ENCODE measurements around the gene COBL.
A peak's percentile ranks its signal among the peaks of the same experiment; 100 is the strongest.

Gene COBL

DNA sequence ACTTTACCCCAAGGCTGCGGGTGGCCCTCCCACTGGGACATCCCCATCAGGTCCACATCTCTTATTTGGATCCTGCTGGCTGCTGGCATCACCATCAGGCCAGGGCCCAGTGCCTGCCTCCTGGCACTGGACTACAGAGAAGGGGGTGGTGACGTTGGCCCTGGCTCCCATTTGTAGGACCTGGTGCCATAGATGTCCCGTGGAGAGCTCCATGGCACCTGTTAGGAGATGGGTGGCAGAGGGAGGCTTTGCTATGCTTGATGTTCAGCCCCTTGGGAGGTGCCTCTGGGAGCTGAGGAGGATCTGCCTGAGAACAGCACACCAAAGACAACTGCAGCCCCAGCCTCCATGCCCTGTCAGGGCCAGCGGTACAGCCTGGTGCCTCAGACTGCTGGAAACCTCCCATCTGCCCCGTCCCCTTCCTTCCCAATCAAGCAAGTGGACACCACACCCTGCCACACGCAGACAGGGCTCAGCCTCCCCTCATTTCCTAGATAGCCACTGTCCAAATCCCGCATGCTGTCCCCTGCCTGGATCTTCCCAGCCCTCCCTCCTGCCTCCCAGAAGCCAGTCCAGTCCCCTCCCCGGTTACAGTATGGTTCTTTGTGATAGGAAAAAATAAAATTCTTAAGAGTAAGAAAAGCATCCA is 303.9 kb downstream of the COBL start:
- TF ChIP-seq, protein P1, sequence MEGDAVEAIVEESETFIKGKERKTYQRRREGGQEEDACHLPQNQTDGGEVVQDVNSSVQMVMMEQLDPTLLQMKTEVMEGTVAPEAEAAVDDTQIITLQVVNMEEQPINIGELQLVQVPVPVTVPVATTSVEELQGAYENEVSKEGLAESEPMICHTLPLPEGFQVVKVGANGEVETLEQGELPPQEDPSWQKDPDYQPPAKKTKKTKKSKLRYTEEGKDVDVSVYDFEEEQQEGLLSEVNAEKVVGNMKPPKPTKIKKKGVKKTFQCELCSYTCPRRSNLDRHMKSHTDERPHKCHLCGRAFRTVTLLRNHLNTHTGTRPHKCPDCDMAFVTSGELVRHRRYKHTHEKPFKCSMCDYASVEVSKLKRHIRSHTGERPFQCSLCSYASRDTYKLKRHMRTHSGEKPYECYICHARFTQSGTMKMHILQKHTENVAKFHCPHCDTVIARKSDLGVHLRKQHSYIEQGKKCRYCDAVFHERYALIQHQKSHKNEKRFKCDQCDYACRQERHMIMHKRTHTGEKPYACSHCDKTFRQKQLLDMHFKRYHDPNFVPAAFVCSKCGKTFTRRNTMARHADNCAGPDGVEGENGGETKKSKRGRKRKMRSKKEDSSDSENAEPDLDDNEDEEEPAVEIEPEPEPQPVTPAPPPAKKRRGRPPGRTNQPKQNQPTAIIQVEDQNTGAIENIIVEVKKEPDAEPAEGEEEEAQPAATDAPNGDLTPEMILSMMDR (IDR thresholded peaks at IDR 0.05): no peak
- peaks cover 12% of the 10 kb centered on the region for H3K27me3 Mint-ChIP-seq (ENCODE audit: low read depth, poor library complexity)
- DNase-seq: no peak
- no peak overlapping the region for H3K4me3 Mint-ChIP-seq
- H3K4me1 Mint-ChIP-seq: no peaks in the 10 kb centered on the region
- H3K36me3 Mint-ChIP-seq (ENCODE audit: low read depth): no peaks in the 10 kb centered on the region
- H3K9me3 Mint-ChIP-seq: no peaks in the 10 kb centered on the region
- H3K27ac Mint-ChIP-seq: no peak overlapping the region

GRCh38 chr7:51011710-51012350 is 304.8 kb downstream of the COBL start:
- Mint-ChIP-seq H3K27ac (no peak overlapping the region), H3K27me3 (ENCODE audit: low read depth, poor library complexity) (peaks cover 12% of the 10 kb centered on the region), H3K36me3 (ENCODE audit: low read depth) (no peaks in the 10 kb centered on the region), H3K9me3 (no peaks in the 10 kb centered on the region), H3K4me1 (no peaks in the 10 kb centered on the region), H3K4me3 (no peak overlapping the region)
- DNase-seq: no peak
- TF ChIP-seq, protein P1 (IDR thresholded peaks at IDR 0.05): no peak

DNA sequence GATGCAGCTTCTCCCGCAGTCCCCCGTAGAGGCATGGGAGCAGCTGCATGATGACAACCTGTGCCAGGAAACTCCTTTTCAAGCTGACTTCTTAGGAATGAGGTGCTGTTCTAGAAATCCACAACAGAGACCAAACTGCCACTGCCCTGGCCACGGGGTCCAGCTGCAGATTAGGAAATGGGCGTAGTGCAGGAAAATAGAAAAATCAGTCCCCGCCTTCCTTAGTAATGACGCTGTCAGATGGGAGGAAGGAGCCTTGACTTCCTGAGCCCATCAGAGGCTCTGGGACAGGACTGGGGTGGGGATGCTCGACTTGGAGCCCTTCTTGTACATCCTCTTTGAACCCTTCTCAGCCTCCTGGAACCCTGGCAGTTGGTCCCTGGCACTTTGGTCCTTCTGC is 306.1 kb downstream of the COBL start:
- Mint-ChIP-seq H3K4me3 (no peak overlapping the region), H3K36me3 (ENCODE audit: low read depth) (no peaks in the 10 kb centered on the region), H3K27ac (no peak overlapping the region), H3K4me1 (no peaks in the 10 kb centered on the region), H3K9me3 (no peaks in the 10 kb centered on the region), H3K27me3 (ENCODE audit: low read depth, poor library complexity) (peaks cover 4% of the 10 kb centered on the region)
- no peak for DNase-seq
- TF ChIP-seq, protein P1 (IDR thresholded peaks at IDR 0.05): no peak

DNA sequence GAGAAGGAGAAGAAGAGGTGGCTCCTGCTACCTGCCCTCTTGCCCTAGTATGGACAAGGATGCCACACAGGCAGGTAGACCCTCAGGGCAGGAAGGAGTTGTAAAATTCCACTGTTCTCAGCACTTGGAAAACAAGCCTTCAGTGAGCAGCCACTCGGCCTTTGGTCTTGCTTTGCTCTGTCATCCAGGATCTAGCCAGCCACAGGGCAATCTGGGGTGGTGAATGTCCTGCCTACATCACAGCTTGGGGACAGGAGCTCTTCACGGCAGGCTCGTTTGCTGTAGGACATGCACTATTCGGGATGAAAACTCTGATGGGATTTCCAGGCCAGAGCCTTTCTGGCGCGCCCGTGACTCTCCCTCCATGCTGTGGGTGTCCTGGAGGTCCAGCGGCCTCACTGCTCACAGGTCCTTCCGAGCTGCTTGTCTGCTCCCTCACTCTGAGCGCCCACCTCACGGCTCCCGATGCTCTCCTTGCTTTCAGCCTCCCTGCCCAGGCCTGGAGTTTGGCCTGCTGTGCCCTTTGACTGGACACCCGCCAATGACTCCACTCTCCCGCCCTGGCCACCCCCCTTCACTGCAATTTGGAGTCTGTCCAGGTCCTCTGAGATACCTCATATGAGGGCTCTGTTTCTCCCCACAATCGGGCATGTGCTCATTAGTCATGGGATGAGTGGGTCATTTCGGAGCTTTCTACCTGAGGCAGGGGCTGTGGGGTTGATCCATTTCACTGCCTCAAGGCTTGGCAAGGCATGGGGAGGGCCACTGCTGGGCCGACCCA is 306.7 kb downstream of the COBL start:
- Mint-ChIP-seq H3K9me3 (no peaks in the 10 kb centered on the region), H3K4me1 (no peaks in the 10 kb centered on the region), H3K36me3 (ENCODE audit: low read depth) (no peaks in the 10 kb centered on the region), H3K27ac (peak overlapping the region; percentile 91), H3K4me3 (no peak overlapping the region), H3K27me3 (ENCODE audit: low read depth, poor library complexity) (peaks cover 4% of the 10 kb centered on the region)
- DNase-seq: no peak
- TF ChIP-seq, protein P1 (IDR thresholded peaks at IDR 0.05): no peak

GRCh38 chr7:51007551-51008505 is 308.8 kb downstream of the COBL start:
- no peak overlapping the region for H3K27ac Mint-ChIP-seq
- TF ChIP-seq, protein P1 (IDR thresholded peaks at IDR 0.05): no peak
- no peaks in the 10 kb centered on the region for H3K9me3 Mint-ChIP-seq
- no peak overlapping the region for H3K4me3 Mint-ChIP-seq
- H3K4me1 Mint-ChIP-seq: no peaks in the 10 kb centered on the region
- no peaks in the 10 kb centered on the region for H3K36me3 Mint-ChIP-seq (ENCODE audit: low read depth)
- H3K27me3 Mint-ChIP-seq (ENCODE audit: low read depth, poor library complexity): peaks cover 4% of the 10 kb centered on the region
- DNase-seq: no peak
